CD14-positive monocyte (primary cell): ENCODE data around the gene TAPT1. TPM values are rescaled to one million over a fixed set of nuclear protein-coding genes. Genes with fewer than 3 reads are reported as not detected.

ENCODE experiments used
- DNase-seq, 3 donors: peaks; one replicate each; pipeline ENCODE4 v3.0.0-alpha.2; 2011 to 2022
- H2AFZ ChIP-seq: 2 replicates; pipeline ENCODE4 v1.6.0; 2012; ENCODE audit warnings: mild to moderate bottlenecking, low read depth, low read length, inconsistent platforms; ENCODE audit not compliant: insufficient read depth, poor library complexity, severe bottlenecking
- H3K27ac ChIP-seq, 2 donors: 1 replicate in 1 of 2; 2 replicates in 1 of 2; pipeline ENCODE4 v1.5.1; 2012 to 2013; ENCODE audit warnings: low read length in 2 of 2, control low read depth in 1 of 2, inconsistent platforms in 1 of 2, low read depth in 1 of 2, mild to moderate bottlenecking in 1 of 2
- H3K27me3 ChIP-seq, 2 donors: one replicate each; pipeline versions ENCODE4 v1.6.0 to v1.6.1; 2011 to 2013; ENCODE audit warnings: low read length in 2 of 2; ENCODE audit not compliant: control insufficient read depth in 2 of 2, insufficient read depth in 2 of 2
- H3K36me3 ChIP-seq, 2 donors: replicated peaks in 1 of 2; 1 replicate in 1 of 2; 2 replicates in 1 of 2; pipeline versions ENCODE4 v1.5.1 to v1.6.1; 2012 to 2013; ENCODE audit warnings: low read length in 2 of 2, control low read depth in 1 of 2, inconsistent platforms in 1 of 2, mild to moderate bottlenecking in 1 of 2; ENCODE audit not compliant: insufficient read depth in 2 of 2, control insufficient read depth in 1 of 2
- H3K4me1 ChIP-seq, 2 donors: 1 replicate in 1 of 2; 2 replicates in 1 of 2; pipeline versions ENCODE4 v1.5.1 to v1.6.1; 2012 to 2013; ENCODE audit warnings: low read length in 2 of 2, control low read depth in 1 of 2, inconsistent platforms in 1 of 2, mild to moderate bottlenecking in 1 of 2, moderate library complexity in 1 of 2; ENCODE audit not compliant: insufficient read depth in 2 of 2, control insufficient read depth in 1 of 2
- H3K4me2 ChIP-seq: replicated peaks from 2 replicates; pipeline ENCODE3; 2012; ENCODE audit warnings: low read length, moderate library complexity, mild to moderate bottlenecking; ENCODE audit not compliant: poor library complexity, severe bottlenecking; ENCODE audit errors: extremely low read depth
- H3K4me3 ChIP-seq, 3 experiments: fragments of 200-600 bp in 1 of 3; sonication (generic) in 1 of 3; replicated peaks in 1 of 3; 1 replicate in 2 of 3; 2 replicates in 1 of 3; pipeline ENCODE4 v1.5.1; 2011 to 2013; ENCODE audit warnings: low read length in 3 of 3, mild to moderate bottlenecking in 3 of 3, control low read depth in 2 of 3, low read depth in 2 of 3, inconsistent platforms in 1 of 3, moderate library complexity in 1 of 3
- H3K79me2 ChIP-seq: 2 replicates; pipeline ENCODE4 v1.6.0; 2012; ENCODE audit warnings: mild to moderate bottlenecking, control low read depth, inconsistent platforms, low read length, moderate library complexity; ENCODE audit not compliant: insufficient read depth
- H3K9ac ChIP-seq: 2 replicates; pipeline ENCODE4 v1.6.0; 2017; ENCODE audit warnings: low read length, mild to moderate bottlenecking; ENCODE audit not compliant: insufficient read depth, poor library complexity, severe bottlenecking
- H3K9me3 ChIP-seq, 2 donors: replicated peaks in 1 of 2; 1 replicate in 1 of 2; 2 replicates in 1 of 2; pipeline versions ENCODE4 v1.5.1 to v1.6.1; 2012 to 2013; ENCODE audit warnings: low read length in 2 of 2, control low read depth in 1 of 2; ENCODE audit not compliant: control insufficient read depth in 1 of 2, insufficient read depth in 1 of 2
- H4K20me1 ChIP-seq: 2 replicates; pipeline ENCODE4 v1.6.0; 2012; ENCODE audit warnings: mild to moderate bottlenecking, low read length, control low read depth, moderate library complexity; ENCODE audit not compliant: insufficient read depth
- H3K27ac Mint-ChIP-seq, 7 donors: one replicate each; pipeline ENCODE4 v1.8.0; 2020; ENCODE audit warnings: mild to moderate bottlenecking in 7 of 7, mixed read lengths in 7 of 7, moderate library complexity in 6 of 7, inconsistent platforms in 2 of 7
- H3K27me3 Mint-ChIP-seq, 3 donors: one replicate each; pipeline ENCODE4 v1.8.0; 2021 to 2022; ENCODE audit warnings: low read depth in 3 of 3, mild to moderate bottlenecking in 3 of 3, mixed read lengths in 3 of 3, moderate library complexity in 3 of 3, inconsistent platforms in 1 of 3
- H3K36me3 Mint-ChIP-seq, 2 donors: one replicate each; pipeline ENCODE4 v1.8.0; 2020; ENCODE audit warnings: mixed read lengths in 2 of 2, inconsistent platforms in 1 of 2, mild to moderate bottlenecking in 1 of 2
- H3K4me1 Mint-ChIP-seq: one replicate; pipeline ENCODE4 v1.8.0; 2020; ENCODE audit warnings: mild to moderate bottlenecking, mixed read lengths
- H3K4me3 Mint-ChIP-seq, 2 donors: one replicate each; pipeline ENCODE4 v1.8.0; 2020; ENCODE audit warnings: mild to moderate bottlenecking in 2 of 2, mixed read lengths in 2 of 2, moderate library complexity in 1 of 2
- H3K9me3 Mint-ChIP-seq, 7 donors: one replicate each; pipeline ENCODE4 v1.8.0; 2020 to 2022; ENCODE audit warnings: mixed read lengths in 7 of 7, mild to moderate bottlenecking in 6 of 7, moderate library complexity in 6 of 7, inconsistent platforms in 2 of 7
- WGBS: methylation state at CpG from one replicate; pipeline ENCODE4 v1.1.5; 2013; ENCODE audit warnings: missing lambda C conversion rate; ENCODE audit not compliant: insufficient coverage; 5-methylcytosine and 5-hydroxymethylcytosine counted together
- intact Hi-C, 2 donors: fragments of 100-400 bp; cut with micrococcal nuclease; formaldehyde crosslinking; loops; one replicate each; pipeline versions ENCODE4 v1.15.0 to v1.15.1; 2023
- polyA plus RNA-seq, 3 donors: library from polyadenylated mRNA; depleted of rRNA in 1 of 3; unstranded in 2 of 3; stranded (reverse) in 1 of 3; fragments of 300-500 nt in 2 of 3; fragments of >200 nt in 1 of 3; fragmentation: Illumina TruSeq in 2 of 3; gene quantifications; 1 replicate in 2 of 3; 2 replicates in 1 of 3; pipeline ENCODE4 v1.2.3, GENCODE V29; 2012 to 2021
- TF ChIP-seq, protein P1 (sequence below): fragments of 200-600 bp; IDR thresholded peaks from one replicate; pipeline ENCODE4 v1.8.0; 2022; ENCODE audit warnings: antibody characterized with exemption, mild to moderate bottlenecking

The TAPT1 gene
- polyA plus RNA-seq, 3 donors: 15.2 to 18.4 (median 16.0) TPM

DNA sequence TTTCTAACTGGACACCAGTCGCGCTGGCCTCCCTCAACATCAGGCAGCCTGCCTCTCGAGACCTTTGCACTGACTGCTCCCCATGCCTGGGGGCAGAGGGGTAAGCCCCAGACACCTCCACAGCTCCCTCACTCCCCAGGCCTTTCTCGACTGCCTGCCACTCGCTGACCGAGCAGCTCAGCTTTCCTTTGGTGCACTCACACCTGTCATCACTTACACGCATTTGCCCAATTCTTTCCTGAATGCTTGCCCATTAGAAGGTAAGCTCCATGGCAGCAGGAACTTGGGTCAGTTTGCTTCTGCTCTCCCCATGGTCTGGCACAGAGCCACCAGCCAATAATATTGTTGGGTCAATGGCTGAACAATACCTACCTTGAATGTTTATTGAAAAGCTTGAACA, 110.3 kb downstream of the TAPT1 start:
- H3K27me3 Mint-ChIP-seq: peaks cover 0 to 7% (median 2%) of the 10 kb centered on the region in 3 donors
- no peak for DNase-seq
- H3K27ac Mint-ChIP-seq: no peak overlapping the region
- Histone ChIP-seq H3K9ac (no peak overlapping the region), H3K36me3 (no peaks in the 10 kb centered on the region), H3K4me2 (no peak overlapping the region), H3K27me3 (no peaks in the 10 kb centered on the region), H3K4me3 (no peak overlapping the region), H4K20me1 (no peaks in the 10 kb centered on the region), H3K27ac (no peak overlapping the region), H2AFZ (no peak overlapping the region), H3K79me2 (no peaks in the 10 kb centered on the region), H3K4me1 (no peaks in the 10 kb centered on the region), H3K9me3 (no peaks in the 10 kb centered on the region)
- no peaks in the 10 kb centered on the region for H3K36me3 Mint-ChIP-seq
- H3K9me3 Mint-ChIP-seq: peaks cover 0 to 1% (median 0%) of the 10 kb centered on the region in 7 donors
- TF ChIP-seq, protein P1, sequence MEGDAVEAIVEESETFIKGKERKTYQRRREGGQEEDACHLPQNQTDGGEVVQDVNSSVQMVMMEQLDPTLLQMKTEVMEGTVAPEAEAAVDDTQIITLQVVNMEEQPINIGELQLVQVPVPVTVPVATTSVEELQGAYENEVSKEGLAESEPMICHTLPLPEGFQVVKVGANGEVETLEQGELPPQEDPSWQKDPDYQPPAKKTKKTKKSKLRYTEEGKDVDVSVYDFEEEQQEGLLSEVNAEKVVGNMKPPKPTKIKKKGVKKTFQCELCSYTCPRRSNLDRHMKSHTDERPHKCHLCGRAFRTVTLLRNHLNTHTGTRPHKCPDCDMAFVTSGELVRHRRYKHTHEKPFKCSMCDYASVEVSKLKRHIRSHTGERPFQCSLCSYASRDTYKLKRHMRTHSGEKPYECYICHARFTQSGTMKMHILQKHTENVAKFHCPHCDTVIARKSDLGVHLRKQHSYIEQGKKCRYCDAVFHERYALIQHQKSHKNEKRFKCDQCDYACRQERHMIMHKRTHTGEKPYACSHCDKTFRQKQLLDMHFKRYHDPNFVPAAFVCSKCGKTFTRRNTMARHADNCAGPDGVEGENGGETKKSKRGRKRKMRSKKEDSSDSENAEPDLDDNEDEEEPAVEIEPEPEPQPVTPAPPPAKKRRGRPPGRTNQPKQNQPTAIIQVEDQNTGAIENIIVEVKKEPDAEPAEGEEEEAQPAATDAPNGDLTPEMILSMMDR: no peak
- WGBS: 95% methylated on average over 7 of the region's 7 CpGs
- H3K4me1 Mint-ChIP-seq: no peaks in the 10 kb centered on the region
- H3K4me3 Mint-ChIP-seq: no peak overlapping the region
- intact Hi-C loops: no loop called here

DNA sequence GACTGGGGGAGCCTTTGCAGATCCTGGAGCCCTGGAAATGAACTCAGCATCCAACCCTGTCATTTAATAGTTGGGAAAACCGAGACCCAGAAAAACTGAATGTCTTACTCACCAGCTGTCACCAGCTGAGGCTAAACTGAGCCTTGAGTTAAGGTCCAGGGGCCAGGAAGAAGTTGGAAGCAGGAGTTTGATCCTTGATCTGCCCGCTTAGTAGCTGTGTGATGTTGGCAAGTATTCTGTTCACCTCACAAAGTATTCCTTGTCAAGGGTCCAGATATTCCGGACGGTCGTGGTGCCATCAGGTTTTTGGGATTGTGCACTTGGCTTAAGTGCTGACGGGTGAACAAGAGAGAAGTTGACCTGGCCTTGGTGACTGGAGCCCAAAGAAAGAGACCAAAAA, 111.7 kb downstream of the TAPT1 start:
- Histone ChIP-seq H3K4me3 (no peak overlapping the region), H3K27ac (no peak overlapping the region), H3K27me3 (no peaks in the 10 kb centered on the region), H3K4me1 (no peaks in the 10 kb centered on the region), H3K9ac (no peak overlapping the region), H3K4me2 (no peak overlapping the region), H3K9me3 (no peaks in the 10 kb centered on the region), H3K36me3 (no peaks in the 10 kb centered on the region), H4K20me1 (no peaks in the 10 kb centered on the region), H2AFZ (no peak overlapping the region), H3K79me2 (no peaks in the 10 kb centered on the region)
- TF ChIP-seq, protein P1: no peak
- H3K9me3 Mint-ChIP-seq: peaks cover 0 to 3% (median 2%) of the 10 kb centered on the region in 7 donors
- WGBS: 96% methylated on average over 4 of the region's 6 CpGs
- H3K36me3 Mint-ChIP-seq: no peaks in the 10 kb centered on the region
- peaks cover 0 to 4% (median 0%) of the 10 kb centered on the region in 3 donors for H3K27me3 Mint-ChIP-seq
- intact Hi-C loops: no loop called here
- H3K4me1 Mint-ChIP-seq: no peaks in the 10 kb centered on the region
- no peak for DNase-seq
- H3K27ac Mint-ChIP-seq: no peak overlapping the region
- no peak overlapping the region for H3K4me3 Mint-ChIP-seq
